ENCODE results near the gene RNF4.

The RNF4 gene

GRCh38 chr4:2438822-2439718, 29.8 kb upstream of the RNF4 start:
- no peak for DNase-seq

GRCh38 chr4:2441393-2442174, 27.3 kb upstream of the RNF4 start:
- DNase-seq: peak; percentile 38

DNA sequence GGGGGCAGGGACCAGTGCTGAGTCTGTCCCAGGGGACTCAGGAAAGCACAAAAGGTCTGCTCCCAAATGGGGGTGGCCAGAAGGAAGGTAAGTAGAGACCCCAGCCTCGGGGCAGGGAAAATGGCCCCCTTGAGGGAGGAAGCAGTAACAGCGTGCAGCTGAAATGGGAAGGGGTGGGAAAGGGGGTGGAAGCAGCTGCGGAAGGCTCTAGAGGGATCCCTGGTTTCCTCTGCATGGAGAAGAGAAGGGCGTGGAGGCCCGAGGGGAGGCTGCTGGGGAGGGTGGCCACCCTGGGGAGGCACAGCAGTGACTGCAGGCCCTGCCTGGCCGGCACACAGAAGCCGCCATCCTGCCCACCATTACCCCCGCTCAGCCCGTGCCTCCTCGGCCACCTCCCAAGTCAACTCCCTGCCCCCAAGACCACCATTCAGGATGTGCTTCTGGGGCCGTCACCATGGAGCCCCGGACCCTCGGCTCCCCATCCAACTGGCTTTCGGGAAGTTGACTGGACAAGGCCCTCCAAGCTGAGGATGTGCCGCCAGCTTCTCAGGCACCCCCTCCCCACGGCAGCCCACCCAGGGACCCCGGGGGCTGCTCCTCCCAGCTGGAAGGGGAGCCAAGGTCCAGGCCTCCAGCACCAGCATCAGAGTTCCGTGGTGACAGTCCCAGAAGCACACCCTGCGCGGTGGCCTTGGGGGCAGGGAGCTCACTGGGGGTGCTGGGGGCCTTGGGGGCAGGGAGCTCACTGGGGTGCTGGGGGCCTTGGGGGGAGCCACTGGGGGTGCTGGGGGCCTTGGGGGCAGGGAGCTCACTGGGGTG, 26.5 kb upstream of the RNF4 start:
- DNase-seq: no peak

- DNase-seq: no peak
Measured at GRCh38 chr4:2443061-2443730, 25.7 kb upstream of the RNF4 start.

- no peak for DNase-seq
Measured at GRCh38 chr4:2443956-2444740, 24.8 kb upstream of the RNF4 start.

DNA sequence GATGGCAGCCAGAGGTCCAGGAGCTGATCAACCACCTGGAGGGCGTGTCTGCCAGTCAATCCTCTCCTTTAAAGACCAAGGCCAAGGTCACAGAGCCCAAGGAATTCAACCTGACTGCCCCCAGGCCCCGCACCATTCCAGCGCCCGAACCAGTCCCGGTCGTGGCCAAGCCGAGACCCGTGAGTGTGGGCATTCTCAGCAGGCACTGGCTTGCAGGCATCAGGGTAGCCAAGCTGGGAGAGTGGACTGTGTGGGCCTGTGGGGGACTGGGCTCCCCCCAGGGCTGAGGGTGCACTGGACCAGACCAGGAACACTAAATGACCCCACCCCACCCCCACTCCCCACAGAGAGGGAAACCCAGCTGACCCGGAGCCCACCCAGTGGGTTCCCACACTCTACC, 23.8 kb upstream of the RNF4 start:
- DNase-seq: no peak

- no peak for DNase-seq
Measured at GRCh38 chr4:2445571-2445970, 23.3 kb upstream of the RNF4 start.

- DNase-seq: no peak
Measured at GRCh38 chr4:2446656-2447564, 22.0 kb upstream of the RNF4 start.

GRCh38 chr4:2448589-2448988, 20.3 kb upstream of the RNF4 start:
- no peak for DNase-seq

DNA sequence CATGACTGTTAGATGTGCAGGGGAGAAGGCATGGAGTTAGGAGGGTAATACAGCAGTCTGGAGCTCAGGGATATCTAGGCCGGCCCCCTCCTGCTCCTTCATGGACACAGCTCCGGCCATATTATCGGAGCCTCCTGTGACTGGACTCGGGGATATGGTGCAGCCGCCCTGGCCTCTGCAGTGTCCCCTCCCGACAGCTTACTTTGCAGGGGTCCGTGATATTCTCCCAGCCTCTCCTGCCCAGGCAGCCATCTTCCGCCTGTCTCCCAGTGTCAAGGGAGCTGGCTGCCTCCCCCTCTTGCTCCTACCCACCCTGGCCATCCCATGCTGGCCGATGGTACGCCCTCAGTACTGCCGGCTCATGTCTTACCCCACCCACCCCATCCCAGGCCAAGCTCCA, 19.9 kb upstream of the RNF4 start:
- DNase-seq: no peak

DNA sequence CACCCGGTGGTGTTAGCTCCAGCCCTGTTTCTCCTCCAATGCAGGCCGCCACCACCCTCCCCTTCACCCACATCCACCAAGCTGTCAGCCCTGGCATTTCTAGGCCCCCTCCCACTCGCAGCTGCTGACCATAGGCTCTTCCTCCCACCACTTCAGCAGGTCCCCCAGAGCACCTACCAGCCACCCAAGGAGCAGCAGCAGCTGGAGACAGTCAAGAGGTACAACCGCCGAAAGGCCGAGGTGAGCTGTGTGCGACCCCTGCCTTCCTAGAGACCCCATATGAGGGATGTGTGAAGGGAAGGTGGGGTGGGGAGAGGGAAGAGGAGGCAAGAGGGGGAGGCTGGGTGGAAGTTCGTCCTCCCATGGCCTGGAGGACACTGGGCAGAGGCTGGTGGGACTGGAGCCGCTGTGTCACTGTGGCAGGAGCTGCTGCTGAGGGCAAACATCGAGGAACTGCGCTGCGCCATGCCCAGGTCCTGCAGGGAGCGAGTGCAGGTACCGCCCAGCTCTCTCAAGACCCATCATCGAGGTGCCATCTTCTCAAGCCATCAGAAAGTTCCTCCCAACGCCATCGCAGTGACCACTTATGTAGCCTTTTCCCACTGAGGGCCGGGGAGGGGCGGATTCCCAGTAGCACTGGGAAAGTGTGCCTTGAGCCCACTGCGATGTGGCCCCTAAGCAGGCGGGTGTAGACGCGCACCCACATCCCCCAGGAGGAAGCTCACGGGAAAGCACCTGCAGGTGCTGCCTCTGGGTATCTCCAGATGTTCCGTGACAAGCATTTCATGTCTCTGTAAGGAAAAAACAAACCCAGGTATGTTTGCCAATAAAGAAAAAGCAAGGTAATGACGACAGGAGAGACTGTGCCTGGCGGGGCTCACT, 19.2 kb upstream of the RNF4 start:
- no peak for DNase-seq

- DNase-seq: no peak
Measured at GRCh38 chr4:2450394-2451035, 18.4 kb upstream of the RNF4 start.

DNA sequence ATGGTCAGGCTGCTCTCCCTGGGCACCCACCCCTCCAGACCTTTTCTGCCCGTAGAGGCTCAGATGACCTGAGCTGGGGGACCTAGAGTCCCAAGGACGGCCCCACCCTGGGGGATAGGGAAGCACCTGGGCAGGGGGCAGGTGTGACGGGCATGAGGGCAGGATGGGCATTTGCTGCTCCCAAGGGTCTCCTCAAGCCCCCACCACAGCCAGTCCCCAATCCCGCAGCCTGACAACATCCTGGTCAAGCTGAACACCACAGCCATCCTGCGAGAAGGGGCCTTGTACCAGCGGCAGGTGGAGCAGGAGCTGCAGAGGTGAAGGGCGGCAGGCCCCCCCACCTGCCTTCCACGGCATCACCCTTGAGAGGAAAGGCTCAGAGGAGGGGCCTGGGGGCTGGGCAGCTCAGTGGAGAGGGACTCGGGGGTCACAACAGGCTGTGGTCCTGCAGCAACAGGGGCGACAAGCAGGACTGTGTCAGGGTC, 17.8 kb upstream of the RNF4 start:
- DNase-seq: no peak

GRCh38 chr4:2451821-2452785, 16.8 kb upstream of the RNF4 start:
- no peak for DNase-seq

- DNase-seq: no peak
Measured at GRCh38 chr4:2457481-2458295, 11.2 kb upstream of the RNF4 start.

- no peak for DNase-seq
Measured at GRCh38 chr4:2458546-2459491, 10.1 kb upstream of the RNF4 start.

All from KG1 (cell line).